CD4-positive, alpha-beta T cell treated with Interferon gamma for 1 hour (primary cell): Measurements from ENCODE around the gene MTRF1L.
"Not testable (repeated sequence)": the region's sequence is repeated elsewhere in the genome, so short reads cannot be mapped to it uniquely, and the experiment has no call there.

Experiments used
- DNase-seq: peaks from one replicate; pipeline ENCODE4 v3.0.0-alpha.2; 2020

Gene MTRF1L

DNA sequence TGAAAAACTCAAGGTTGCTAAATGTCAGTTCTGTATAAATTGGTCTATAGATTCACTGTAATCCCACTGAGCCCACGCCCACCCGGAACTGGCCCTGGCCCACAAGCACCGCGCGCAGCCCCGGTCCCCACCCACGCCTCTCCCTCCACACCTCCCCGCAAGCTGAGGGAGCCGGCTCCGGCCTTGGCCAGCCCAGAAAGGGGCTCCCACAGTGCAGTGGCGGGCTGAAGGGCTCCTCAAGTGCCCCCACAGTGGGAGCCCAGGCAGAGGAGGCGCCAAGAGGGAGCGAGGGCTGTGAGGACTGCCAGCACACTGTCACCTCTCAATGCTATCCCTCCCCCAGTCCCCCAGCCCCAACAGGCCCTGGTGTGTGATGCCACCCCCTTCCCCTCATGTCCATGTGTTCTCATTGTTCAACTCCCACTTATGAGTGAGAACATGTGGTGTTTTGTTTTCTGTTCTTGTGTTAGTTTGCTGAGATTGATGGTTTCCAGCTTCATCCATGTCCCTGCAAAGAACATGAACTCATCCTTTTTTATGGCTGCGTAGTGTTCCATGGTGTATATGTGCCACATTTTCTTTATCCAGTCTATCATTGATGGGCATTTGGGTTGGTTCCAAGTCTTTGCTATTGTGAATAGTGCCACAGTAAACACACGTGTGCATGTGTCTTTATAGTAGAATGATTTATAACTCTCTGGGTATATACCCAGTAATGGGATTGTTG, 36.2 kb downstream of the MTRF1L start:
- not testable (repeated sequence) for DNase-seq

DNA sequence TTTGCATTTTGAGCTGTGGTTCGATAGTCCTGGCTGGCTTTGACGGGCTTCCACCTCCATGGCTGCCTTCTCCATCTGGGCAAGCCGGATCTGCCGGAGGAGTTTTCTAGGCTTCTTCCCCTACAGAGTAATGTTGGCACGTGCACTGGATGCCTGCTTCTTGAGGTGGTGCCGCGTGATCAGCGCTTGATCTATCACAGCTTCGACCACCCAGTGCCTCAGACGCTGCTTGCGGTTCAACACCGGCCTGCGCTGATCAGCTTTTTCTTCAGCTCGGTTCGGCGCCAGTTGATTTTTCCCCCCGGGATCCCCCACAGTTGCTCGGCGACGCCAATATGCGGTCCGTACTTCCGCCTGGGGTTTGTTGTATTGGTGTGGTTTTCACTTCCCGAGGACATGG, 43.2 kb downstream of the MTRF1L start:
- DNase-seq: no peak

DNA sequence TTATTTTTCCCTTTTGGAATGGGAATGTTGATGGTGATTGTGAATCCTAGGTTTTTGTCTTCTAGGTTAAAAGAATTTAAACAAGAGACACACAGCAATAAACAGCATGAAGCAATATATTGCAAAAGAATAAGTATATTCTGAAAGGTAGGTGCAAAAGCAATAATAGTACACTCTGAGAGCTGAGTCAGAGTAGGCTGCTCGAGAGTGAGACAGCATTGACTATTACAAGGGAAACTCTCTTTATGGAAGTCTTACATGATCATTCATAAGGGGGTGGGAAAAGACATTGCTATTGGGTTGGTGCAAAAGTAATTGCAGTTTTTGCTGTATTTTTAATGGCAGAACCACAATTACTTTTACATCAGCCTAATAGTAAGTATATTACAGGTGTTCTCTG, 44.7 kb downstream of the MTRF1L start:
- DNase-seq: no peak

DNA sequence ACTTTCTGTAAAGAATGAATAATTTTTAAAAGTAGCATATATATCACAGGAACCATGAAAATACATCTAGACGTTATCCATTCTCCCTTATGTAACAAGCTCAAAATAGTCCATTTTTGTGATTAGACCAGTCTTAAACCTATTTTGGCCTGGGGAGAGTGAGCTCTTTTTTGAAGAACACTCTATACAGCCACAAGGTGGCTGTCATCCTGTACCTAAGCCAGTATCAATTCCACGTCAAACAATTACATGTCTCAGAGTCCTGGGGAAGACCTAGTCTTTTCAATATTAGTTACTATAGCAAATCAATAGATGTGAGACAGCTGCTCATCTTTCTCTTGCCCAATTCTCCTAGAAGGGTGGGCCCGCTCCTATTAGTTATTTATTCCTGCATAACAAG, 48.1 kb downstream of the MTRF1L start:
- no peak for DNase-seq

DNA sequence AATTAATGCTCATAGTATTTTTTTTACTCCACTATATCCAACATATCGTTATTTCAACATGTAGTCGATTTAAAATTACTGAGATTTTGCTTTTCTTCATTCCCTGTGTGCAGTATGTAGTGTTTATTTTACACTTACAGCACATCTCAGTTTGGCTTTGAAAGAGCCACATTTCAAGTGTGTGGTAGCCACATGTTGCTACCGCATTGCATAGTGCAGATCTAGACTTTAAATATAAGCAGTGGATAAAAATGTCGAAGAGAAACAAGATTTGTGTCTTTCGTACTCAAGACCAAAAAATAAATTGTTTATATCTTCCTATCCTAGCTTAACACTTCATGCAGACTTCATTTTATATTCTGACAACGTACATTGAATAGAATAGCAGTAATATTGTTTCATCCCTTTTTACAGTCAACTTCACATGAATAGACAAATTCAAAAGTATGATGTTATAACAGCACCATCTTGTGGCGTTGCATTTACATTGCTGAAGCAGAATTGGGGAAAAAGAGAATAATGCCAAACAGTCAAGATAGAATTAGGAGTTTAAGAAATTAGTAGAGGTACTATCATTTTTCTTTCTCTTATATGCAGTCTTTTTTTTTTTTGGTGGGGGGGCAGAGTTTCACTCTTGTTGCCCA, 49.5 kb downstream of the MTRF1L start:
- no peak for DNase-seq

DNA sequence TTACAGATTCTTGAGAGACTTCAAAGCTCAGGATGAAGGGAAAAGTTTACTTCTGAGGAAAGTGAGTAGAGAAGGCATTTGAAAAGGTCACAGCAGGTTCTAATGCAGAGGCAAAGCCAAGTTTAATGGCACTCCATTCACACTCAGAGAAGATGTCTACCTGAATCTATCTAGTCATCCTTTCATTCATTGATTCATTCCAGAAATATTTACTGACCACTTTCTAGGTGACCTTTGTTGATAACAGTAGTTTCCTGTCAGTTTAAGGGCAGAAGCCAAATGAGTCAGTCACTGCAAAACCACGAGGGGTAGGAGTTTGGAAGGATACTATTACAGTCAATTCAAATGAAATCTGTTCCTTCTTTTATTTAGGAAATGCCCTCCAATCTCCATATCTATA, 50.5 kb downstream of the MTRF1L start:
- no peak for DNase-seq

DNA sequence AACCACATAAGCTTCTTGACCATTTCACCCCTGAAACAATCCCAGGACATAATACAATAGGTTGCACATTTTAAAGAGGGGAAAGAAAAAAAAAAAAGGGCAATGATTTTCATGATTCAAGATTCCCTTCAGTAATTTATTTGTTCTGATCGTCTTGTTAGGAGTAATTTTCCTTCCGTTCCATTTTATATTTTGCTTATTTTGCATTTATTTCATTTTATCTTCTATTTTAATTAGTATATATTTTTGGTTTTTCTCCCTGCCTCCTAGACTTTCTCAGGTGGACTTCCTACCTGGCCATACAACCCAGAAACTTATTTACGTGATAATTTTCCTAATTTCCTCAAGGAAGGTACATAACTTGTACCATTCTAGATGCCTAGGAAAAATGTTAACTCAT, 52.3 kb downstream of the MTRF1L start:
- no peak for DNase-seq

DNA sequence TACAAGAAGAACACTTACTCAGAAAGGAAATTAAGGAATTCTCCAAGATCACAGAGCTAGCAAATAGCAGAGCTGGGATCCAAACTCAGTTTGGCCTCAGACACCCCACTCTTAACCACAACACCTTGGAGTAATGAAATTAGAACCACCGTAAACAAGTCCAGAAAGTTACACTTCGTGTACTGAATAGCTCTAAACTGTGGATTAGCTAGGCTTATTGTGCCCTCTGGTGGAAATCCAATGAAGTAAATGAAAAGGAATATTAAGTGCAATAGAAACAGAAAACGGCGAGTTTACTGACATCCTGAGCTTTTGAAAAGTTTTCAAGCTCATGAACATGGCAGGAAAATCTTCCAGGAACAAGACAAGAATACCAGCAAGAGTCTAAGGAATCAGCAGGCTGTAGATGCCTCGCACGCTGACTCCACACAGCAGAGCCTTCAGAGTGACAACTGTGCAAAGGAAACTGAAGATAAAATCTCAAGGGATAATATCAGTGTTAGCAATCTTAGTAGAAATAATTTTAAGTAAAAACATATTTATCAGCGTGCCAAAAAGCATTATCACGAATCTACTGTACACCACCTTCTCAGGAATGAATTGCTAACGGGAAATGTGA, 54.2 kb downstream of the MTRF1L start:
- DNase-seq: no peak

DNA sequence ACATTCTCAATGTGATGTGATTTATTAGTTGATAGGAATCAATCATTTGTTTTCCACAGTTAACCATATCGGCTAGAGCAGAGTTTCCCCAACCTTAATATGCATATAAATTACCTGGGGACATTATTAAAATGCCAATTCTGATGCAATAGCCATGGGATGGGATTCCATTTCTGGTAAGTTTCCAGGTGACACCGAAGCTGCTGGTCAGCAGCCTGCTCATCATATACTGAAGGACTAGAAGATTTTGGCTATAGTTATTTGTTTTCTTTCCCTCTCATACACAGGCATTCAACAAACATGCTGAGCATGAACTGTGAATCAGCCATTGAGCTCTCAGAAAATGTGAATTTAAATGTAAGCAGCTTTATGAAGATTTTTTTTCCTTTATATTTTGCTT, 55.5 kb downstream of the MTRF1L start:
- DNase-seq: no peak

DNA sequence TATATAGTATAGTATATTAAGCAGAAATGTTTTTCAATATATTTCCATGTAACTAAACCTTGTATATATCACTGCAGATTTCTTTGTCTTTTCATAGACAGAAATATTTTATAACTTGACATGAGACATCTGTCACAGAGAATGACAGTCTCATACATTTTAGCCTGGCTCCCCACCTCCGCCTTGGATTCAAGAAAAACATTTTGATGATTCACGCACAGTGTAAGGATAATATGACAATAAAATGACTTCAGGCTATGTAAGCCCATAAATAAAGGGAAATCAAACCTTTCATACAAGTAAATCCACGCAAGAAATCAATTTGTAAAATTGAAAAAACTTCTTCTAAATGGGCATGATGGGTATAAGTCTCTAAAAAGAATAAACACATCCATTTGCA, 56.0 kb downstream of the MTRF1L start:
- no peak for DNase-seq

DNA sequence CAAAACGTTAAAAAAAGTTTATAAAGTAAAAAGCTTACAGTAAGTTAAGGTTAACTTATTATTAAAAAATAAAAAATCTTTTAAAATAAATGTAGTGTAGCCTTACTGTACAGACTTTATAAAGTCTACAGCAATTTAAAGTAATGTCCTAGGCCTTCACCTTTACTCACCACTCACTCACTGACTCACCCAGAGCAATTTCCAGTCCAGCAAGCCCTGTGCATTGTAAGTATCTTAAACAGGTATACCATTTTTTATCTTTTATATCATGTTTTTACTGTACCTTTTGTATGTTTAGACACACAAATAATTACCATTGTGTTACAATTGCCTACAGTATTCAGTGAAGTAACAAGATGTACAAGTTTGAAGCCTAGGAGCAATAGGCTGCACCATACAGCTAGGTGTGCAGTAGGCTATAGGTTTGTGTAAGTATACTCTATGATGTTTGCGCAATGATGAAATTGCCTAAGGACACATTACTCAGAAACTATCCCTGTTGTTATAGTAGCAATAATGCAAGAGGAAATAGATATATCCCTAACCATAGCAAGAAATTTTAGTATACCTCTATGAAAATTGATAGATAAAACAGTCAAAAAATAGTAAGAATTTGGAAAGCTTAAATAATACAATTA, 59.1 kb downstream of the MTRF1L start:
- DNase-seq: no peak

DNA sequence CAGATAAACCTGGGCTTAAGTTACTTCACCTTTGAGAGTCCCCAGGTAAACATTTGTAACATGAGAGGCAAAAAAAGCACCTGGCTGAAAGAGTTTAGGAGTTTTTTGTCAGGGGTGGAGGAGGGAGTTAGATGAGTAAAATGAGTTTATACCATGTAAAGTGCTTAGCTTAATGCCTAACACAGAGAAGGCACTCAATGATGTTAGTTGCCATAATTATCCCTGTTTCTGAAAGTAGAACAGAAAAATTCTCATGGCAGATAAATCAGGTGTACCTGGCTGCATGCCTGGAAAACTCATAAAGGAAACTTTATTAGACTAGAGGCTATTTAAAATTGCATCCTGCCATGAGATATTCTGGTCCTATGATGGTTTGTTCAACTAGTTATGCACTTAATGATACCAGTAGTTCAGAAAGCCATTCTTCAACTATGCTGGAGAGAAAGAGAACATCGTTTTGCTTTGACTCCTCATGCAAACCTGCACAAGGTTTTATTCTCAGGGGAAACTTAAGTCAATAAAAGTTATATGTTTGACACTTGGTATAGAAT, 60.1 kb downstream of the MTRF1L start:
- DNase-seq: no peak

DNA sequence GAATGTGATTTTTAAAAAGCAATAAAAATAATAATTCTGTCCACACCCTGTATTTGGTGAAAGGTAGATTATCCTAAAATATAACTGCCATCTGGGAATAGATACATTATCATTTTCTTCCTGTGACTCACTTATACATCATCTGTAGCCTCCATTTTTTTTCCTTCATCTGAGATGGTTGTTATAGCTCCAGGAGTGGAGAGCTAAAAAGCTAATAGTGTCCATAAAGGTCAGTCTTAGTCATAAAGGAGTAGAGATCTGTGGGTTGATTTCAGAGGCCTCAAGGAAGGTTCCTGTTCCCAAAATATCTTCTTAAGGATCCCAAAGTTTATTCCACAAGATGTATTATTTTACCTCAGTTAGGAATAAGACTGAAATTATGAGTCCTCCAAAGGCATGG, 60.8 kb downstream of the MTRF1L start:
- no peak for DNase-seq
